Activated CD4-positive, alpha-beta T cell treated with anti-CD3 and anti-CD28 coated beads, Interleukin-10, Interleukin-2, amounts not matched to agents 100 ng/mL and 50 ng/mL, durations not matched to agents 16 hours and 8 hours (primary cell): ENCODE data around the gene MOSPD3.
A peak's percentile ranks its signal among the peaks of the same experiment; 100 is the strongest.
"Not testable (repeated sequence)": the region's sequence is repeated elsewhere in the genome, so short reads cannot be mapped to it uniquely, and the experiment has no call there.

Experiments used
- DNase-seq: peaks from one replicate; pipeline ENCODE4 v3.0.0-alpha.2; 2020

MOSPD3 gene

GRCh38 chr7:100611983-100612729 is at the start of gene MOSPD3:
Gene MOSPD3, plus strand, starts transcription at chr7:100612540. Its CDS starts 252 bp downstream, at chr7:100612792.
- DNase-seq, result peak; percentile 99

DNA sequence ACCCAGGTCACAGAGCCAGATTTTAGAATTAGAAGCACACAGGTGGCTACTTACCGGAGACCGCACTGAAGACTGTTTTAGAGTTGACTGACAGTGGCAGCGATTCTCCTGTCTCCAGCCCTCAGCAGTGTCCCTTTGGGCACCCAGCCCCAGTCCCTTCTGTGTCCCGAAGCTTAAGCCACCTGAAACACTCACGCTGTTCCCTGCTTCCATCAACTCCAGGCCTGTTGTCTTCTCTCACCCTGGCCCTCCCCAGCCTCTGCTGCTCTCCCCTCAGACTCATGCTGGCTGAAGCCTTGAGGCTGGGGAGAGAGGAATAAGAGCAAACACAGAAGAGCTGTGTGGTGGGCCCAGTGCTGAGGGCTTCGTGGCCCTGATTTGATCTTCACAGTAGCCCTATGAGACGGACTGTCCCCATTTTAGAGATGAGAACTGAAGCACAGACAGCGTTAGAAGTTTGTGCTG is 49.2 kb upstream of the MOSPD3 start:
- DNase-seq, result no peak

- peak; percentile 80 for DNase-seq
Measured at GRCh38 chr7:100563809-100564400, 48.4 kb upstream of the MOSPD3 start.

DNA sequence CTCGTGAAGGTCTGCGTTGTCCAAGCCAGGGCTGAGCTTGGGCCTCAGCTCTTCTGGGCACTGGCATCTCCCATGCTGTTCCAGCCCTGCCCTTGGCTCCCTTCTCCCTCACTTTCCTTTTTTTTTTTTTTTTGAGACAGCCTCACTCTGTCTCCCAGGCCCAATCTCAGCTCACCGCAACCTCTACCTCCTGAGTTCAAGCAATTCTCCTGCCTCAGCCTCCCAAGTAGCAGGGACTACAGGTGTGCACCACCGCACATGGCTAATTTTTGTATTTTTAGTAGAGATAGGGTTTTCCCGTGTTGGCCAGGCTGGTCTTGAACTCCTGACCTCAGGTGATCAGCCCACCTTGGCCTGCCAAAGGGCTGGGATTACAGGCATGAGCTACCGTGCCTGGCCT is 47.9 kb upstream of the MOSPD3 start:
- DNase-seq, result not testable (repeated sequence)

- no peak for DNase-seq
Measured at GRCh38 chr7:100565133-100565571, 47.2 kb upstream of the MOSPD3 start.

- no peak for DNase-seq
Measured at GRCh38 chr7:100566018-100566531, 46.3 kb upstream of the MOSPD3 start.

DNA sequence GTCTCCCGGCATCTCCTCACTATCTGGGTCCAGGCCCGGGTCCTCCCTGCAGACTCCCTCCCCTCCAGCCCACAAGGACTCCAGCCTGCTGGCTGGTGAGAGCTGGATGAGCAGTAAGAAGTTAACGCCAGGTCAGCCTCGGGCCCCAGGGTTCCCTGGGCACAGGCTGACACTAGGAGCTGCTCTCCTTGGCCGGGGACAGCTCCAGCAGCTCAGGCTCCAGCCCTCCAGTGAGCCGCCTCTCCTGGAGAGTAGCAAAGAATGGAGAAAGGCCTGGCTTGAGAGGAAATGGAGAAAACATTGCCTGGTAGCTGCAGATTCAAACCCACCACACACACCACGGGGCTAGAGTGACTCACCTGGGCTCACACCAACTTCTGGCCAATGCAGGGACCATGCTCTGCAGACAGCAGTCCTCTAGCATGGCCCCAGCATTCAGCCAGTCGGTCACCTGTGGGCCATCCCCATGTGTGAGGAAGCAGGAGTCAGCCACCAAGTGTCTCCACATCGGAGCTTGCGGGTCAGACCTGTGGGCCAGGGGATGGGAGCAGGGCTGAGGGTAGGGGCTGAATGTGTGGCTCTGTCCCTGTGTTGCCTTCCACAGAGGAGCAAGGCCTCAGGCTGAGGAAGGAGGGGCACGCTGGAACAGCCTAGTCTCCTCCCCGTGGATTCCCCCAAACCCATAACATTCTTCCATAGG is 45.2 kb upstream of the MOSPD3 start:
- no peak for DNase-seq

- DNase-seq, result no peak
Measured at GRCh38 chr7:100567751-100568175, 44.6 kb upstream of the MOSPD3 start.

DNA sequence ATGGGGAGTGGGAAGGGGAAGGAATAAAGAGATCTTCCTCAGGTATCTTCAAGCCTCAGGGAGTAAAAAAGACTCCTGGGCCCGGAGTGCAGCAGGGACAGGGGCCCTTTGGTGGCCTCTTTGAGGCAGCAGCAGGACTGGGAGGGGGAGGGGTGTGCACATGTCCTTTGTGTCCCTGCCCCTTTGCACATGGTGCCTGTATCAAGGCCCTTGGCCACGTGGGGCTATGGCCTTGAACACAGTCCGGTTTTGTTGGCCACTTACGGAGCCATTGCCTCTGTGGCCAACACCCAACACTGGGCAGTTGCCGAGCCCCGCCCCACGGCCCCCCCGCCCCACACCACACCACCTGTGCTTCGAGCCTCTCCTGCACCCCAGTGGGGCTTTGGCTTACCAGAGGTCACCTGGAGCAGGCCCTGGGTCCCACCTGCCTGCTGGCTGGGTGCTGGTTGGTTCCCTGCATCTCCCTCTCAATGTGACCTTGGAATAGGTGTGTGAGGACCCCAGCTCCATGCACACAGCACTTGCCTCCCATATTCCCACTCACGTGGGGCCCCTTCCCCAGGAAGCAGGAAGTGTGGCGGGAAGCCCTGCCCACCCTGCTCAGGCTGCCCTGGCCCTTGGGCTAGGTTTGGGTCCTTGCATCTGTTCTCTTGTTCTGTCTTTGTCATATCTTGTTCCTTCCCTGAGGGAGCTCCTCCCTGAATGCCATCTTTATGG is 44.0 kb upstream of the MOSPD3 start:
- no peak for DNase-seq

DNA sequence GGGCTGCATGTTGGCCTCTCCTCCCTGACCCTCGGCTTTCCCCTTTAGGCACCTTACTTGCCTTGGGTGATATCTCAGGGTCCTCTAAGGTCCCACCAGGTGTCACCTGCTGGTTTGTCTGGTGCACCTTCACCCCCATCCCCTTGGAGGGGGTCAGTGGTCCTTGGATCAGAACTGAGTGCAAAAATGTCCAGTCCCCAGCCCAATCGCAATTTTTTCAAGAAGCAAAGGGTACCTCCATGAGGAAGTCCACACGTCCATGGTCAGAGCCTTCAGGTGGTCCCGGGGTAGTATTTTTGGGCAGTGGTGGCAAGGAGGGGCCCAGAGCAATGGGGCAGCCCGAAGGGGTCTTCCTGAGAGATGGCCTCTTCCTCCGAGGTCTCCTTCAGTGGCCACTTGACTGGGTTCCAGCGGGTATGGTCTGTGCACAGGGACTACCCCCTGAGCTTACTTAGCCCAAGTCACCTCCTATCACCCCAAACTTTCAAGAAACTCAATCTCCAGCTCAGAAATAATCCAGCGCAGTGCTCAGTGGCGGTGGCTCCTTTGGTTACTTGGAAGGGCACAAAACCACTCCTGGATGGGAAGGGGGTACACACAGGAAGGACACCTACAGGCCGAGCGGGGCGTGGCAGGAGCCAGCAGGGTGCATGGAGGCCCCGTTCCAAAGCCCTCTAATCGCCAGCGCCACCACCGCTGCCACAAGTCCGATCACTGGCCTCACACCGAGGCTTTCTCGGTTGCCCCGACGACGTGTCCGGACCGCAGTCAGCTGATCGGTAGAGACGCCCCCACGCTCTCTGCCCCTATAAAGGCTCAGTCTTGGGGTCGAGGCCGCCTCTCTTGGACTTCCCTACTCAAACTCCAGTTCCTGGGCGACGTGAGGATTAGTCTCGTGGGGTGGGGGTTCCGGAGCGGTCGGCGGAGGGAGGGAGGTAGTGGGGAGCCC is 43.2 kb upstream of the MOSPD3 start:
- peak; percentile 68 for DNase-seq

- no peak for DNase-seq
Measured at GRCh38 chr7:100570954-100571828, 41.1 kb upstream of the MOSPD3 start.

GRCh38 chr7:100571829-100572116 is 40.6 kb upstream of the MOSPD3 start:
- no peak for DNase-seq

GRCh38 chr7:100572281-100572948 is 39.9 kb upstream of the MOSPD3 start:
- no peak for DNase-seq

GRCh38 chr7:100572949-100573675 is 39.2 kb upstream of the MOSPD3 start:
- DNase-seq, result no peak

- no peak for DNase-seq
Measured at GRCh38 chr7:100573691-100574361, 38.5 kb upstream of the MOSPD3 start, which contains the start of gene SAP25. Gene SAP25, minus strand, starts transcription at chr7:100573900. Its CDS starts 158 bp downstream, at chr7:100573742.

- DNase-seq, result no peak
Measured at GRCh38 chr7:100574362-100575205, 37.8 kb upstream of the MOSPD3 start.

DNA sequence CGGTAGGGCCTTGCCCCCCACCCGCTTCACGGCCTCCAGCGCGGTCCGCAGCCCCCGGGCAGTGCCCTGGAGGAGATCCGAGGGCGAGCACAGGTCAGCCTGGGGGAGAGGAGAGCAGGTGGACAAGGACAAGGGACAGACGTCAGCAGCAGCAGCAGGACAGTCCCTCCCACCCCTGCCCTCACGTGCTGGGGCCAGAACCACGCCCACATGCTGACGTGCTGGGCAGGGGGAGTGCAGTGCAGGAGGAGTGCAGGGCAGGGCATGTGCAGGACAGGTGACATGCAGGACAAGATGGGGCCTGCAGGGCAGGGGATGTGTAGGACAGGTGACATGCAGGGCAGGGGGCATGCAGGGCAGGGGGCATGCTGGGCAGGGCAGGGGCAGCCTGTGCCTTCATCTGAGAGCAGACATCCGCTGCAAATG is 37.1 kb upstream of the MOSPD3 start:
- DNase-seq, result no peak
